C1 segment of cervical spinal cord (tissue), 14 donors: ENCODE data around the gene PDK2.

Experiments
- DNase-seq, 14 donors: peaks; one replicate each; lab custom pipeline; 2025; lab: John Stamatoyannopoulos, UW

The PDK2 gene

GRCh38 chr17:50149091-50149416 is 53.9 kb downstream of the PDK2 start:
- DNase-seq: peak in 2 of 14 donors; percentile 40 to 57

- peak in 5 of 14 donors; percentile 15 to 57 (median 51) for DNase-seq
Observed at GRCh38 chr17:50149417-50150353, 54.5 kb downstream of the PDK2 start.

GRCh38 chr17:50150354-50151040 is 55.3 kb downstream of the PDK2 start, which contains the start of gene PPP1R9B:
Gene PPP1R9B (minus strand): TSS chr17:50150677. CDS start chr17:50150513, 164 bp downstream.
- no peak for DNase-seq

GRCh38 chr17:50151041-50151936 is 56.1 kb downstream of the PDK2 start:
- DNase-seq: peak in 13 of 14 donors; percentile 43 to 89 (median 80)

- peak in 13 of 14 donors; percentile 48 to 94 (median 82) for DNase-seq
Observed at GRCh38 chr17:50151937-50152547, 56.9 kb downstream of the PDK2 start.

GRCh38 chr17:50152736-50153135 is 57.6 kb downstream of the PDK2 start:
- no peak for DNase-seq

DNA sequence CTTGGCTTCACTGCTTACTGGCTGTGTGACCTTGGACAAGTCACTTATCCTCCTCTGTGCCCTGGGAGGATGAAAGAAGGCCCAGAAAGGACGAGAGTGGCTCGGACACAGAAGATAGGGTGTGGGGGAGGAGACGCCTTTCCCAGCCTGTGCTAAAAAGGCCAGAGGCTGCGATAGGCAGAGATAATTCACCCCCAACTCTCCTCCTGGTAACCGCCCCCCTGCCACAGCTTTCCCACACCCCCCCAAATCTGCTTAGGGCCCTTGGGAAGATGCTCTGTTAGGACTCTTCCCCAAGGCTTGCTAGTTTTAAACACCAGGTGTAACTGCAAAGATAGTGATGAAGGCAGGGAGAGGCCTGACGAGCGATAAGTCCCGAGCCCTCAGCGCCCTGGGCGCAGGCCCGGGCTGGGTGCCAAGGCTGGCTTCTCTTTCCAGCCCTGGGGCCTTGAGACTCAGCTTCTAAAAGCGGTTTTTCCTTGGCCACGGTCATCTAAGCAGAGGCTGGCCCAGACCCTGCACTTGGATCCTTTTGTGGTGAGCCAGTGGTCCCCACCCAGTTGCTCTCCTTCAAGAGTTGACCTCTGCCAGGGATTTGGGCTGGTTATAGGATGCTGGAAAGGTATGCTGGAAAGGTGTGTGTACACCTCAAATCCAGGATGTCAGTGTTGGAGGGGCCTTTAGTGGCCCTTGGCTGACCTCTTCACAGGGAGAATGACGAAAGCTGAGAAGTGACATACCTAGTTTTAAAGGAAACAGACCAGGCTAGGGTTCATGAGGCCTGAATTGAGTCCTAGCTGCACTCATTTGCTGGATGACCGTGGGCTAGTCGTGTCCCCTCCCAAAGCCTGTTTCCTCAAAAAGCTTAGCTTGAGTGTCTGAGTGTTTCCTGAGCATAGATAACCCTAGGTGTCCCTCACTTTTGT is 58.8 kb downstream of the PDK2 start:
- DNase-seq: peak in 1 of 14 donors; percentile 16

GRCh38 chr17:50154604-50155003 is 59.5 kb downstream of the PDK2 start:
- DNase-seq: no peak

- DNase-seq: no peak
Observed at GRCh38 chr17:50155115-50155819, 60.1 kb downstream of the PDK2 start.

DNA sequence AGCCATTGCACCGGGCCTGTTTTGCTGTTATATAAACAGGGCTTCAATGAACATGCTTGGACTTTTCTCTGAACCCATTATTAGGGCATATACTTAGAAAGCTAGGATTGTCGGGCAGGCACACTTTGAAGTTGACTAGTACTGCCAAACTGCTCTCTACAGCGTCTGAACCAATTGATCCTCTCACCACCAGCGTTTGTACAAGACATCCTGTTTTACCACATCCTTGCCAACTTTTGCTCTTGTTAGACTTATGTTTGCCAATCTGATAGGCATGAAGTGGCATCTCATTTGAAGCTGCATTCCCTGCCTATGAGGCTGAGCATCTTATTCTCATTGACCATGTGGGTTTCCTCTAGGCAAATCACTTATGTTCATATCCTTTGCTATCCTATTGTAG is 62.7 kb downstream of the PDK2 start:
- DNase-seq: no peak

DNA sequence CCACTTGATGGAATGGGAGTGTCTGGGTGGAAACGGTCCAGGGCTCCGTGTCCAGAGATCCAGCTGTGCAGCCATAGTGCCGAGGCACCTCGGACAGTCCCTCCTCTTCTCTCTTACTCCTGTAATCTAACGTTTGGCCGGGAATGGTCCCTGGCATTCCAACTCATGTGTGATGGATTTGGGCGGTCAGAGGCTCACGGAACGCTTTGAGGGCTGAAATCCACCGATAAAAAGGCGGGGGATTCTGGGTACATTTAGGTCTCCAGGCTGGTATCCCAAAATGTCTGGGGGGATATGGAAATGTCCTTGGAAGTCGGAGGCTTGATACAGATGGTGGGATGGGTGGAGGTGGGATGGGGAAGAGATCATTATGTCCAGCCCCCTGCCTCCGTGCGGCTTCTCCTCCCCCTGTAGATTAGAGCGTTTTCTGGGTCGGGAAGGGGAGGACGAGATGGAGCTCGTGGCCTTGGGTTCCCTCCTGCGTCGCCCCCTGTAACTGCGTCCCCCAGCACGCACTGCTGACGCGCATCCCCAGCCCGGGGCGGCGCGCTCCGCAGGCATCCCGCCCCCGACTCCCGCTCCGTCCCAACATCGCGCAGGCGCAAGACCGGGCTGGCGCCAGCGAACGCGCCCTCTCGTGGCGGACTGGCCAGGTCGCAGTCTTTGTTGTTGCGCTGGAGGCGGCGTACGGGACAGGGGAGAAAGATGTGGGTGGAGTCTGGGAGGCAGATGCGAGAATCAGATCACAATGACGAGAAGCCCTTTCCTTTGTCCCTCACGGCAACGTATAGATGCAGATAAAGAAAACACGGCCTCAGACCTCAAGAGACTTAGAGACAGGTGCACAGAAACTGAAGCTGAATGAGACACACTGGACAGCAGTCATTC is 66.1 kb downstream of the PDK2 start:
- peak; percentile 55 to 93 (median 83) for DNase-seq
